Fibroblast of lung (primary cell): ENCODE data around the gene WDPCP.

ENCODE experiments used
- EZH2 ChIP-seq: IDR thresholded peaks from 2 replicates; pipeline ENCODE4 v1.5.1; 2012; ENCODE audit warnings: low read length, control low read depth, mild to moderate bottlenecking; ENCODE audit errors: missing control alignments
- TF ChIP-seq, protein P1 (sequence below), 2 donors: IDR thresholded peaks in 1 of 2; conservative IDR thresholded peaks in 1 of 2; 1 replicate in 1 of 2; 2 replicates in 1 of 2; pipeline ENCODE4 v1.5.1; 2011 to 2012; ENCODE audit warnings: low read length in 2 of 2, control low read depth in 1 of 2, inconsistent platforms in 1 of 2, low read depth in 1 of 2, mild to moderate bottlenecking in 1 of 2

DNA sequence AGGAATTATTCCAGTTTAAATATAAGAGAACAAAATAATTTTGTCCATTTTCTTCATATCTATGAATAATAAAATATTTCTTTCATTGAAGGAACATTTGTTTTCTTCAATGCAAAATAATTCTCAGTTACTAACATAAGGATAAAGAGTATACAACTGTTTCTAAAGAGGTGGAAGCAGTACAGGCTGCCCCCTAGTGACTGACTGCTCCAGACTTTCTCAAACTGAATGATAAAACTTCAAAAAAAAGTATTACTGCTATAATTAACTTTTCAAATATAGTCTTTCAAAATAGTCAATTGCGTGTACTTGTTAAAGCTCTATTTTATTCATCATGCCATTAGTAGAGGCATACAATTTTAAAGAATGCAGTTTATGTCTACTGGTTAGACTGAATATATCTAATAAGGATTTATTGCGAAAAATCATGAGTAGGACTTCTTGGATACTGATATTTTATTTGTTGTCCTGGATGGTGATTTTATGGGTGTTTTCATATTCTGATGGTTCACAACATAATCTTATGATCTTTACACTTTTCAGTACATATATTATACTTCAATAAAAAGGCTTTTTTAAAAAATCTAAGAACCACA lies 100.1 kb downstream of the WDPCP start:
- TF ChIP-seq, protein P1, sequence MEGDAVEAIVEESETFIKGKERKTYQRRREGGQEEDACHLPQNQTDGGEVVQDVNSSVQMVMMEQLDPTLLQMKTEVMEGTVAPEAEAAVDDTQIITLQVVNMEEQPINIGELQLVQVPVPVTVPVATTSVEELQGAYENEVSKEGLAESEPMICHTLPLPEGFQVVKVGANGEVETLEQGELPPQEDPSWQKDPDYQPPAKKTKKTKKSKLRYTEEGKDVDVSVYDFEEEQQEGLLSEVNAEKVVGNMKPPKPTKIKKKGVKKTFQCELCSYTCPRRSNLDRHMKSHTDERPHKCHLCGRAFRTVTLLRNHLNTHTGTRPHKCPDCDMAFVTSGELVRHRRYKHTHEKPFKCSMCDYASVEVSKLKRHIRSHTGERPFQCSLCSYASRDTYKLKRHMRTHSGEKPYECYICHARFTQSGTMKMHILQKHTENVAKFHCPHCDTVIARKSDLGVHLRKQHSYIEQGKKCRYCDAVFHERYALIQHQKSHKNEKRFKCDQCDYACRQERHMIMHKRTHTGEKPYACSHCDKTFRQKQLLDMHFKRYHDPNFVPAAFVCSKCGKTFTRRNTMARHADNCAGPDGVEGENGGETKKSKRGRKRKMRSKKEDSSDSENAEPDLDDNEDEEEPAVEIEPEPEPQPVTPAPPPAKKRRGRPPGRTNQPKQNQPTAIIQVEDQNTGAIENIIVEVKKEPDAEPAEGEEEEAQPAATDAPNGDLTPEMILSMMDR (conservative IDR thresholded peaks at IDR 0.05 in 1 of 2, IDR thresholded peaks at IDR 0.05 in 1 of 2; ENCODE audit: low read depth in 1 of 2, low read length in 2 of 2): peak; percentile 79 to 83
- no peak for TF ChIP-seq EZH2
